HG03025 (cell line): ENCODE data around the gene SPTBN1.

Experiments used
- ATAC-seq: cut with Tn5 transposase; IDR thresholded peaks from one replicate; pipeline ENCODE4 v1.9.1; 2021; ENCODE audit warnings: mild to moderate bottlenecking, moderate library complexity; ENCODE audit not compliant: unreplicated experiment, low FRiP score

Gene SPTBN1

GRCh38 chr2:54432251-54433015 lies 23.7 kb upstream of the SPTBN1 start:
- ATAC-seq, result no peak

DNA sequence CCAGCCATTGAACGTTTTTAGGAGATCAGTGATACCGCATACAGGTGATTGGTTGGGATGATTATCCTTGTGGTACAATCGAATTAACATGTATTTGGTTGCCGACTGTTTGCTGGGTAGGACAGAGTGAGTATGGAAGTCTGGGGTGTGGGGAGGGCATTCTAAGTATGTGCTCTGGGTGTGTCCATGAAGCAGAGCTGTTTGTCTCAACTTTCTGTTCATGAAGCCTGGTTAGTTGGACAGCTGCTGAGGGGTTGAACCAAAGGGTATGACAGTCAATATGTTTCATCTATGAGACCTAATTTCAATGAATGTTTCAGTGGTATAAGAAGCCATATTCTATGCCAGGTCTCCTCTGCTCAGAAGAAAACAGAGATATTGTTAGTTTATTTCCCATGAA lies 21.9 kb upstream of the SPTBN1 start:
- ATAC-seq, result no peak

DNA sequence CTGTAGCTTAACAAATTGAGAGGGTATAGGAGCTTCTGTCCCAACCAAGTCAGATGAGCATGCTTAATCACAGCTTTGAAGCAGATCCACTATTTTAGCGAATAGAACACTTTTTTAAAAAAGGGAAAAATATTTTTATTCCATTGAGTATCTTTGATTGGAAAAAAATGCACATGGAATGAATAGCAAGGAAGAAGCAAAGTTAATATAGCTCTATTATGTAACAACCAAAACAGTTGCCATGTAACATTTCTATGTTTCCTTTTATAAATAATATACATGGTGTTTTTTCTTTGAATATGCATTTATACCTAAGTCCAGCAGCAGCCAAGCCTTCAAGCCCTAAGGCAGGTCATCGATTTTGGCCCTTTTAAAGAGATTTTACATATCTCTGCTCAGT lies 21.4 kb upstream of the SPTBN1 start:
- ATAC-seq, result no peak

GRCh38 chr2:54435325-54436226 lies 20.6 kb upstream of the SPTBN1 start:
- ATAC-seq, result no peak

GRCh38 chr2:54437588-54437987 lies 18.5 kb upstream of the SPTBN1 start:
- no peak for ATAC-seq

- ATAC-seq, result no peak
Measured at GRCh38 chr2:54438271-54438670, 17.9 kb upstream of the SPTBN1 start.

GRCh38 chr2:54439582-54439981 lies 16.5 kb upstream of the SPTBN1 start:
- no peak for ATAC-seq

DNA sequence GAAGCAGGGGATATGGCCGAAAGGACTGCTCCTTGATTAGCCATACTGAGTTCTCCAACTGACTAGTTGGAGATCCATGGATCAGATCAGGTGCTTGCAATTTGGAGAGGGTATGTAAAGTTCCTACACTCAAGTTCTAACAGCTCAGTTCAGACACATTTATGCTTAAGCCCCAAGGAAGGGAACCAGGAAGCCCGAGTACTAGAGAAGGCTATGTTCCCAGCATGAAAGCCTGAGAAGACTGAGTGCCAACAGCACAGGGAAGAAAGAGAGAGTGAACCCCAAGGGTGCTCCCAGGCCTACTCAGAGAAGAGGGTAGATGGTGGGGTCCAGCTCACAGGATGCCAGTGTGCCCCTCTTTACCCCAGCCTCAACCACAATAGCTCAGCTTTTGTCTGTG lies 16.1 kb upstream of the SPTBN1 start:
- ATAC-seq, result no peak

GRCh38 chr2:54444503-54444902 lies 11.6 kb upstream of the SPTBN1 start:
- ATAC-seq, result no peak

GRCh38 chr2:54446122-54446521 lies 10.0 kb upstream of the SPTBN1 start:
- no peak for ATAC-seq

GRCh38 chr2:54446625-54447024 lies 9.5 kb upstream of the SPTBN1 start:
- no peak for ATAC-seq

GRCh38 chr2:54454548-54455130 lies 1.5 kb upstream of the SPTBN1 start:
- no peak for ATAC-seq

- no peak for ATAC-seq
Measured at GRCh38 chr2:54455131-54455562, 980 bp upstream of the SPTBN1 start.

DNA sequence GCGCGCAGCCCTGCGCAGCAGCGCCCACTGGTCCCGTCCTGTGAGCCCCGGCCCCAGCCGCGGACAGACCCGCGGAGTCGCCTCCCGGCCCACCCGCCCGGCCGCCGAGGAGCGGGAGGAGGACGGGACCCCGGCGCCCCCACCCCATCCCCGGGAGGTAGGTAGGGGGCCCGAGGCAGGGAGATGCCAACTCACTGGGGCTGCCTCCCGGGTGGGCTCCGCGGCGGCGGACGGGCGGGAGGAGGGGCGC lies 160 bp downstream of the SPTBN1 start:
- ATAC-seq, result no peak

DNA sequence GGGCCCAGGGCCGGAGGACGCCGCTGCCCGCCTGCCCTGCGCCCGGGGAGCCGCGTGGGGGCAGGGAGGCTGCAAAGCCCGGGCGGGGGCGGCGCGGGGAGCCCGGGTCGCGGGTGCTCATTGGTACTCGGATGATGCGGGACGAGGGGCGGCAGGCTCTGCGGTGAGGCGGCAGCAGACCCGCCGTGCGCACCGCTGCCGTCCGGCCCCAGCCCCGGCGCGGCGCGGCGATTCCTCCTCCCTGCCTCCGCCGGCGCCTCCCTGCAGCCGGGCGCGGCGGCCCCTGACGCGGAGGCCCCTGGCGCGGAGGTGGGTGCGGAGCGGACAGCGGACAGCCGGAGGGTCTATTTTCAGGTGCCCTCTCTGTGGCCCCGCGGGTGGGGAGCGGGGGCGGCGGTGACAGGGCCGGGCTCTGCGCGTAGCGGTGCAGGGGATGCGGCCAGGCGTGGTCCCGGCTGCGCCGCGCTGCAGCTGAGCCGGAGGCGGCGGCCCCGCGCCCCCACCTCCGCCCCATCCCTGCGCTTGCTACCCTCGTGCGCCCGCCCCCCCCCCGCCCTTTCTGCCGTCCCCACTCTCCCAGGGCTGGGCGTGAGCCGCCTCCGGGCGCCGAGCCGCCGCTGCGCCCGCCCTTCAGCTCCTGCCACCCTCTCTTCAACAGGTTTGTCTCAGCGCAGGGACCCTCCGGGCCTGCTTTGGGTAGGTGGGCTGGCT lies 640 bp downstream of the SPTBN1 start:
- no peak for ATAC-seq

DNA sequence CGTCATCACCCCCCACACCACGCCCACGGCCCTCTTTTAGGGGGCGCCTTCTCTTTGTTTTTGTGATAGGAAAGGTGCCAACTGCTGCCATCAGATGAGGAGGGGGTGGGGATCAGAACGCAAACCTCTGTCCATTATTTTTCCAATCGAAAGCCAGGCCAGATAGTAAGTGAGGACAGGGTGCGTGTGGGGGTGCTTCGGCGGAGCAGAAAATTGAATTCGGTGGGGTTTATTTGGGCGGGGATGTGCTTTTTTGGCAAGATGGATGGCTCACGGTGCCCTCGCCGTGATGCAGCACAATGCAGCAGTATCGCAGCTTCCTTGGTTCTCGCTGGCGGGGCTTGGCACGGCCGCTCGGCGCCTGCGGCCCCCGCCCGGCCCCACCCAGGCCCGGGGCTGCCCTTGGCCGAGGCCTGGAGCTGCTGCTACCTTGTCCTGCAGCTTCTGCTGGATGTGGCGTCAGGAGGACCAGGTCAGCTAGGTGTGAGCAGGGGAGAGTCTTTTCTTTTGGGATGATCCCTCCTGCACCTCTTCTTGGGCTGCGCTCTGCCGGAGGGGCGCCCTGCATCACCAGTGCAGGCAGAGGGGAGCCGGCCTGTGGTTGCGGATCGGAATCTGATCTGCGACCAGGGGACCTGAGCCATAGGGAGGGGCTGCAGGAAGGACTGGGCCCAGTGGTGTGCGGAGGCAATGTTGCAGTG lies 1.3 kb downstream of the SPTBN1 start:
- ATAC-seq, result no peak

DNA sequence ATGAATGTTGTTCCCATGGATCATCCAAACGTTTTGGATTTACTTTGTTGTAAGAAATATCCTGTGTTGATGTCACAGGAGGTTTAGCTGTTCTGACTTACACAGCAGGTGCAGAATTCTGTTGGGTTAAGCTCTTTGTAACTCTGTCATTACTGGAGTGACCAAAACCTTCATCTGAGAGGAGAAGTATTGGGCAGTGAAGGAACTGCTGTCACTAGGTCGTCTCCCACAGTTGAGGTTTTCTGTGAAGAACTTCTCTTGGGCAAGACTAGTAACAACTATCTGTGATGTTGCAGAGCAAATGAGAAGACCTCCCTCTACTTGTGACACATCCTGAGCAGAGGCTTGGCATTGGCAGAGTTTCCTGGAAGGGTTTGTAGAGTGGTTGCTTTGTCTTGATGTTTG lies 2.9 kb downstream of the SPTBN1 start:
- no peak for ATAC-seq

DNA sequence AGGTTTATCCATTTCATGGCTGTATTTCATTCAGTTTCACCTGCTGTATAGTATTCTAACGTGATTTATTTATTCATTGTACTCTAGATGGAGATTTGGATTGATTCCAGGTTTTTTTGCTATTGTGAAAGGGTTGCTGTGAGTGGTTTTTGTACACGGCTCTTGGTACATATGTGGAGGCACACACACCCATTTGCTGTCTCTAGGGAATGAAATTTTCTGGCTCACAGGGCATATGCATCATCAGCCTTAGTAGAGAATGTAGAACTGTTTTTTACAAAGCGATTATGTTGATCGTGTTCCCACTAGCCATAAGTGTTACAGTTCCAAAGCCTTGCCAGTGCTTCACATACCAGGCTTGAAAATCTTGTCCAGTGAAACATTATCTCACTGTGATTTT lies 5.1 kb downstream of the SPTBN1 start:
- ATAC-seq, result no peak

- no peak for ATAC-seq
Measured at GRCh38 chr2:54464341-54464740, 8.2 kb downstream of the SPTBN1 start.

DNA sequence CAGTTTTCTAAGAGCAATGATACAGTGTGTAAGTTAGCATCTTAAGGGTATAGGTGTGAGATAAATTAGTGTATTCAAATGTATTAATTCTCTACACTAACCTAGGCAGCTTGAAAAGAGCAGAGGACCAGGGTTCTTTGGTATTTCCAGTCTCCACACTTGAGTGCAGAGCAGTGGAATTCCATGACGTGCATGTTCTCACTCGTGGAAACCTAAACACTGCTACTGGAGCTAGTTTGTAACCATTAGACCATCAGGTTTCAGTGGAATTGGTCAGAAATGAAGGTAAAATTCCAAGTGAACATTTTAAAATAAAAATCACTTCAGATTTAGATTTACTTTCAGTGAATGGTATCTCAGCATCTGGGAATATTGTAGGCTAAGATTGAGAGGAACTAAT lies 9.0 kb downstream of the SPTBN1 start:
- ATAC-seq, result no peak
